Caco-2 (cell line): Measurements from ENCODE around the gene YWHAG. TPM values are rescaled to one million over a fixed set of nuclear protein-coding genes. Genes with fewer than 3 reads are reported as not detected.
"Not testable (repeated sequence)": the region's sequence is repeated elsewhere in the genome, so short reads cannot be mapped to it uniquely, and the experiment has no call there.

Source experiments
- BruUV-seq: library from RNA; stranded (reverse); fragments of 400-500 nt; replicated peaks from 2 replicates; lab custom pipeline; 2021; lab: Mats Ljungman, UMichigan
- CTCF ChIA-PET: fragments of 300-600 bp; sonication (Branson Sonifier 250); formaldehyde crosslinking; loops from one replicate; lab custom pipeline; 2022; ENCODE audit warnings: antibody characterized with exemption; lab: Charles Lee
- POLR2A ChIA-PET: fragments of 300-600 bp; sonication (Branson Sonifier 250); formaldehyde crosslinking; loops from one replicate; lab custom pipeline; 2022; ENCODE audit warnings: antibody characterized with exemption; lab: Charles Lee
- DNase-seq, 2 experiments: peaks; one replicate each; pipeline versions ENCODE4 v3.0.0 to v3.0.0-alpha.2; 2020 to 2022
- H3K27me3 ChIP-seq: replicated peaks from 2 replicates; pipeline ENCODE4 v1.6.0; 2011; ENCODE audit warnings: low read length; ENCODE audit not compliant: control insufficient read depth, insufficient read depth
- H3K36me3 ChIP-seq: 2 replicates; pipeline ENCODE4 v1.5.1; 2011; ENCODE audit warnings: low read length; ENCODE audit not compliant: control insufficient read depth, insufficient read depth
- H3K4me1 ChIP-seq: fragments of 250-450 bp; sonication (Bioruptor Pico); 2 replicates; pipeline ENCODE4 v1.5.1; 2020; ENCODE audit warnings: mild to moderate bottlenecking
- H3K4me3 ChIP-seq: 2 replicates; pipeline ENCODE4 v1.5.1; 2011; ENCODE audit warnings: low read depth, mild to moderate bottlenecking, control low read depth, low read length
- H3K9me3 ChIP-seq: fragments of 250-450 bp; sonication (Bioruptor Pico); 2 replicates; pipeline ENCODE4 v1.5.1; 2020; ENCODE audit warnings: mild to moderate bottlenecking, moderate library complexity
- H3K27ac Mint-ChIP-seq: one replicate; pipeline ENCODE4 v1.8.0; 2022; ENCODE audit warnings: mixed read lengths; ENCODE audit not compliant: unreplicated experiment
- H3K27me3 Mint-ChIP-seq: one replicate; pipeline ENCODE4 v1.8.0; 2022; ENCODE audit warnings: mixed read lengths; ENCODE audit not compliant: insufficient read depth, unreplicated experiment
- H3K36me3 Mint-ChIP-seq: one replicate; pipeline ENCODE4 v1.8.0; 2022; ENCODE audit warnings: mild to moderate bottlenecking, mixed read lengths; ENCODE audit not compliant: insufficient read depth, unreplicated experiment
- H3K4me1 Mint-ChIP-seq: one replicate; pipeline ENCODE4 v1.8.0; 2022; ENCODE audit warnings: low read depth, mixed read lengths; ENCODE audit not compliant: unreplicated experiment
- H3K4me3 Mint-ChIP-seq: one replicate; pipeline ENCODE4 v1.8.0; 2022; ENCODE audit warnings: mild to moderate bottlenecking, moderate library complexity, mixed read lengths; ENCODE audit not compliant: unreplicated experiment
- H3K9me3 Mint-ChIP-seq: one replicate; pipeline ENCODE4 v1.8.0; 2022; ENCODE audit warnings: mixed read lengths; ENCODE audit not compliant: unreplicated experiment
- CTCF ChIP-seq, 2 experiments: fragments of 200-600 bp in 1 of 2; IDR thresholded peaks; 1 replicate in 1 of 2; 2 replicates in 1 of 2; pipeline versions ENCODE4 v1.5.1 to v1.8.0; 2011 to 2022; ENCODE audit warnings: antibody characterized with exemption in 1 of 2, control low read depth in 1 of 2, inconsistent platforms in 1 of 2, low read depth in 1 of 2, low read length in 1 of 2, mild to moderate bottlenecking in 1 of 2, moderate library complexity in 1 of 2; ENCODE audit not compliant: insufficient read depth in 1 of 2, severe bottlenecking in 1 of 2, unreplicated experiment in 1 of 2
- intact Hi-C: fragments of 100-400 bp; cut with micrococcal nuclease; formaldehyde crosslinking; loops from one replicate; pipeline ENCODE4 v1.10.0; 2022; ENCODE audit not compliant: unreplicated experiment
- total RNA-seq: library from RNA; stranded (reverse); gene quantifications from 2 replicates; pipeline ENCODE4 v1.2.3, GENCODE V29; 2022

Gene YWHAG
- total RNA-seq, 1 experiment from 2014 or later, result 150 TPM

GRCh38 chr7:76393116-76394031, 34.6 kb upstream of the YWHAG start:
- Mint-ChIP-seq H3K27me3 (no peaks in the 10 kb centered on the region), H3K27ac (peak overlapping the region; percentile 90), H3K36me3 (peaks cover 6% of the 10 kb centered on the region), H3K9me3 (no peaks in the 10 kb centered on the region), H3K4me1 (peaks cover 7% of the 10 kb centered on the region), H3K4me3 (peak overlapping the region; percentile 78)
- Histone ChIP-seq H3K36me3 (no peaks in the 10 kb centered on the region), H3K4me3 (peak overlapping the region; percentile 55), H3K9me3 (no peaks in the 10 kb centered on the region), H3K4me1 (peaks cover 23% of the 10 kb centered on the region), H3K27me3 (no peaks in the 10 kb centered on the region)
- ChIA-PET POLR2A (interaction anchor here (0.5 kb wide), 2 partner anchors 18 to 719 kb away, joined by 3 read pairs; no protein-coding TSS in a partner anchor), CTCF (interaction anchor here (0.6 kb wide), 1 partner anchor 140 kb away, joined by 3 read pairs; no protein-coding TSS in a partner anchor)
- intact Hi-C loops, result loop anchor here (2.0 kb wide), 2 partner anchors 35 to 75 kb away; partner anchors contain the start of gene YWHAG
- TF ChIP-seq CTCF (IDR thresholded peaks at IDR 0.05; ENCODE audit: insufficient read depth in 1 of 2, low read depth in 1 of 2, low read length in 1 of 2, severe bottlenecking in 1 of 2, unreplicated experiment in 1 of 2), result no peak
- peak; percentile 96 to 97 for DNase-seq
- BruUV-seq, result no TSS peak

- DNase-seq, result no peak
- BruUV-seq, result TSS peak; percentile 95
- no peaks in the 10 kb centered on the region for H3K9me3 ChIP-seq
- peaks cover 20% of the 10 kb centered on the region for H3K4me1 ChIP-seq
- Mint-ChIP-seq H3K4me3 (peak overlapping the region; percentile 78), H3K27me3 (no peaks in the 10 kb centered on the region), H3K27ac (peak overlapping the region; percentile 90), H3K36me3 (no peaks in the 10 kb centered on the region), H3K9me3 (no peaks in the 10 kb centered on the region), H3K4me1 (no peaks in the 10 kb centered on the region)
- H3K4me3 ChIP-seq, result peak overlapping the region; percentile 55
- intact Hi-C loops, result loop anchor here (2.0 kb wide), 2 partner anchors 34 to 74 kb away; partner anchors contain the start of gene YWHAG
- ChIA-PET CTCF (interaction anchor here (0.6 kb wide), 1 partner anchor 139 kb away, joined by 3 read pairs; no protein-coding TSS in a partner anchor), POLR2A (interaction anchor here (0.5 kb wide), 1 partner anchor 17 kb away, joined by 3 read pairs; no protein-coding TSS in a partner anchor)
- no peaks in the 10 kb centered on the region for H3K27me3 ChIP-seq
- no peak for TF ChIP-seq CTCF (IDR thresholded peaks at IDR 0.05; ENCODE audit: insufficient read depth in 1 of 2, low read depth in 1 of 2, low read length in 1 of 2, severe bottlenecking in 1 of 2, unreplicated experiment in 1 of 2)
- H3K36me3 ChIP-seq, result no peaks in the 10 kb centered on the region
These were observed 33.8 kb upstream of the YWHAG start for GRCh38 chr7:76392531-76393115.

- Mint-ChIP-seq H3K36me3 (no peaks in the 10 kb centered on the region), H3K4me3 (no peak overlapping the region), H3K4me1 (no peaks in the 10 kb centered on the region), H3K27ac (no peak overlapping the region), H3K9me3 (no peaks in the 10 kb centered on the region), H3K27me3 (no peaks in the 10 kb centered on the region)
- no TSS peak for BruUV-seq
- ChIA-PET CTCF (no interaction called here), POLR2A (no interaction called here)
- no peaks in the 10 kb centered on the region for H3K9me3 ChIP-seq
- no peaks in the 10 kb centered on the region for H3K36me3 ChIP-seq
- H3K4me3 ChIP-seq, result no peak overlapping the region
- DNase-seq, result no peak
- intact Hi-C loops, result no loop called here
- no peak for TF ChIP-seq CTCF (IDR thresholded peaks at IDR 0.05; ENCODE audit: insufficient read depth in 1 of 2, low read depth in 1 of 2, low read length in 1 of 2, severe bottlenecking in 1 of 2, unreplicated experiment in 1 of 2)
- peaks cover 12% of the 10 kb centered on the region; the same call in 1 of the 2 replicates for H3K4me1 ChIP-seq
- no peaks in the 10 kb centered on the region for H3K27me3 ChIP-seq
These were observed 31.3 kb upstream of the YWHAG start for GRCh38 chr7:76390092-76390491.

- DNase-seq, H3K36me3 Mint-ChIP-seq, H3K27me3 Mint-ChIP-seq, H3K4me1 Mint-ChIP-seq, H3K9me3 Mint-ChIP-seq, H3K27me3 ChIP-seq, H3K36me3 ChIP-seq, H3K4me3 Mint-ChIP-seq, H3K4me3 ChIP-seq, H3K9me3 ChIP-seq, POLR2A ChIA-PET, H3K27ac Mint-ChIP-seq, BruUV-seq, CTCF ChIA-PET: not testable (repeated sequence)
- H3K4me1 ChIP-seq, result peaks cover 12% of the 10 kb centered on the region; the same call in 1 of the 2 replicates
- intact Hi-C loops, result loop anchor here (1.0 kb wide), 1 partner anchor 23 kb away; no protein-coding TSS in a partner anchor
These were observed 29.0 kb upstream of the YWHAG start for GRCh38 chr7:76387789-76388188.
